CD1c-positive myeloid dendritic cell (primary cell): ENCODE results near the gene LRRC47.

Source experiments
- DNase-seq: peaks from one replicate; pipeline ENCODE4 v3.0.0-alpha.2; 2016; ENCODE audit errors: extremely low spot score

Gene LRRC47

DNA sequence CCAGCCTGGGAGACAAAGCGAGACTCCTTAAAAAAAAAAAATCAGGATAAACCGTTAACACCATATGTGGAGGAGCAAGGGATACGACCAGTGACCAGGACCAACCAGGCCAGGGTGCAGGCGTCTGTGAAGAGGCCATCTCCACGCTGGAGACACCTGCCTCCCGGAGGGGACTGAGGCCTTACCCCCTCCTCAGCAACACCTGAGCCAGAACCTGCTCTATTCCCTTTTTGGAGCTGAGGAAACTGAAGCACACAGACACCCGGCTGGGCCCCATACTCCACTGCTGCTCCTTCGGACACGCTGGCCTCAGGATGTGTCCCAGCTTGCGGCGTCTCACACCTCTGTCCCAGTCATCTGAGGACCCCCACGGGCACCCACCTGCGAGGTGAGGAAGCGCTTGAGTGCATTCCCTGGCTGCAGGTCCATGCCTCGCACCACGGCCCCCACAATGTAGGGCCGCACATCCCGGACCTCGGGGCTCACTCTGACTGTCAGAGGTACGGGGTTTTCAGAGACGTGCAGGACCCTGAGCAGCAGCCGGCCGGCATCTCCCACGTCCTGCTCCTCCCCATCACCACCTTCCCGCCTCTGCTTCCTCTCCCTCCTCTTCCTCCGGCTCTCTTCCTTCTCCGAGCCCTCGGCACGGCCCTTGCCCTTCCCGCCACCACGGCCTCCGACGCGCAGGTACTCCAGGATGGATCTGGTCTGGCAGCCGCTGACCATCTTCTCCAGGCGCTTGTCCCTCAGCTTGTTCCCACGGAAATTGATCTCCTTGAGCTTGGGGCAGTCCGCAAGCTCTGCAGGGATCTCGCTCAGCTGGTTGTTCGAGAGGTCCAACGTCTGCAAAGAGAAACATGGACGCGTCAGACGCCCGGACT is 9.6 kb downstream of the LRRC47 start:
- DNase-seq = no peak

DNA sequence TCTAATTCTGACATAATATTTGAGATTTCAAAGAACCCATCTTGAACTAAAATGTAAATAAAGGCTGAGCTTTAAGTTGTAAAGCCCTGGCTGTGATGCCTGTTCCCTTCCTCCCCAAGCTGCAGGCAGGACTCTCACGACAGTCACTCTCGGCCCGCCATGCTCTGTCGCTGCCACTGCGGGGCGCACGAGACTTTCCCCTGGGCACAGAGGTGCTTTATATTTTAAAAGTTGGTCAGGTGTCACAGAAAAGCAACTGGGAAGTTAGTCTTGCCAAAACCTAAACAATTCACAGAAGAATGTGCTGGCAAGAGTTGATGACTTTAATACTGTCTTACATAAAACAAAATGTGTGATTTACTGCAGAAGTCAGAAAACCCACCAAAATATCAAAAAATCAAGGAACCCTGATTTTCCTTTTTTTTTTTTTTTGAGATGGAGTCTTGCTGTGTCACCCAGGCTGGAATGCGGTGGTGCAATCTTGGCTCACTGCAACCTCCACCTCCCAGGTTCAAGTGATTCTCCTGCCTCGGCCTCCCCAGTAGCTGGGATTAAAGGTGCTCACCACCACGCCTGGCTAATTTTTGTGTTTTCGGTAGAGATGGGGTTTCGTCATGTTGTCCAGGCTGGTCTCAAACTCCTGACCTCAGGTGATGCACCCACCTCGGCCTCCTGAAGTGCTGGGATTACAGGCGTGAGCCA is 10.7 kb downstream of the LRRC47 start:
- no peak for DNase-seq

DNA sequence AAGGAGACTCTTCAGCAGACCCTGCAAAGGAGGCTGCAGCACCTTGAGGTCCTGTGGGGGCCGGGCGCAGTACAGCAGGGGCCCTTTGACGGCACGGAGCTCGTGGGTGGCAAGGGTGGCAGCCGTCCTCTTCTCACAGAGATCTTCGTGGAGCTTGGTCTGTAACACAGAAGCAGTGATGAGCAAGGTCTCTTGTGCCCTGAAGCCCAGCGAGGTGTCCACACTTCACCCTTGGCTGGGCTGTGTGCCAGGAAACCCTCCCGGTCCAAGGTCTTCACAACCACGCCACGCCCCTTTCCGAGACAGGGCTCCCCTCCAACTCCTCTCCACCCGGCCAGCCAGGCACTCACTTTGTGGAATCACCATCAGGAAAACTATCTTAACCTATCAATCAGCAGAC is 11.3 kb downstream of the LRRC47 start:
- DNase-seq = no peak

DNA sequence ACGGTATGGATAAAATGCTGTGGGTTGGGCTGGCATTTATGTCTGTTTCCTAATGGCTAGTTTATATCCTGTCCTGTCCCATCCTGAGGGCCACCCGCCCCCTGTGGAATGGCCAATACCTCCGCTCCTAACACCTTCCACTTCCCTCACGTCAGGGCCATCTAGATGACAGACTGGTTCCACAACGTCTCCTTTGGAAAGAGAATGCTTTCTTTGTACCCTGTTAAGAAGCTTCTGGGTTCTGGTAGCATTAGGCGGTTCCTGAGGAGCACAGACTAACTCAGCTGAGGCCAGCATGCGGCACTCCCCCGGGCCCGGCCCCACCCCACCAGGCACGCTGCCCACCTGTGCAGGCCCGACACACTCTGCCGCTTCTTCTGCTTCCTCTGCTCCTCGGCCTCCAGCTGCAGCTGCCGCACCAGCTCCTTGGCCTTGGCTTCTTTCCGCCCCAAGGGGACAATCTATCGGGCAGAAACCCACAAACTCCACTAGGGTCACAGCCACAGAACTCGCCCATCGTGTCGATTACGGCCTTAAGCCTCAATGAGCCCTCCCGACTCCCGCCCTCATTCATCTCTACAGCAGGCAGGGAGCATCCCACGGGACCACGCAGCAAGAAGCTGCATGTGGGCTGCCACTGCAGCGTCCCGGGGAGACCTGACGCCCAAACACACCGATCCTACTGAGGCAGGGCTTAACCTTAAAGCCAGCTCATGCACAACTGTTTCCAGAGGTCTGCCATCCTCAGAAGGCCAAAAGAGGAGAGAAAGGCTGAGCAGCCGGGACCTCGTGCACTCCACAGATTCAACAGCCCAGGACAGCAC is 12.4 kb downstream of the LRRC47 start:
- DNase-seq = no peak

DNA sequence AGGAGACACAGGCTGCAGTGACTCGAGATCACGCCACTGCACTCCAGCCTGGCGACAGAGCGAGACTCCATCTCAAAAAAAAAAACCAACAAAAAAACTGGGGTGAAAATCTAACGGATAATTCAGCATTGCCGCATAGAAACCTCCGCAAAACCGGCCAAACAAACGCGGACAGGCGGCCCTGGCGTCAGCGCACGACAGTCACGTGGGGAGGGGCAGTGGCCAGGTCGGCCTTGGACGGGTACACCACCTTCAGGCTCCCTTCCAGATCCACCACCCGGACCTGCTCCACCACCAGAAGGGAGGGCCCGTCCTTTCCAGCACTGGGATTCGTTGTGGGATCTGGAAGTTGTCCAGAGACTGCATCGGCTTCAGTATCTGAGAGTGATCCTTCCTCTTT is 15.4 kb downstream of the LRRC47 start:
- no peak for DNase-seq

DNA sequence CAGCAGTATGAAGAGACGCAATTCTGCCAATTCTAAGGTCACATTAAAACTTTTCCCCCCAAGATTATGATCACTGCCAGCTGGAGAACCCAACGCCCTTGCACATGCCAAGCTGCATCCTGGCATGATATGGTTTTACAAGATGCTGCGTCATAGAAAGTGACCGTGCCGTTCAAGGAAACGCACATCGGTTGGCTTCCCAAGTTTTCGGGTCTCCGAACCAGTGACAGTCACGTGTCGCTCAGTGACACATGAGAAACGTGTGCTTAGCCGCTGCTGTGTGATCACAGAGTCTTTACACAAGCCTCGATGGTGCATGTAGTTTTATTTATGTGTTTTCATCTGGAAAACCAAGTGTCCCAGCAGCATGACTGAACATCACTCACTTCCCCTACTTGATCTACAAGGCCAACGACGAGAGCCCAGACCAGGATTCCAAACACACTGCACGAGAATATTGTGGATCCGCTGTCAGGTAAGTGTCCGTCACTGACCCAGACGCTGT is 16.3 kb downstream of the LRRC47 start:
- no peak for DNase-seq

DNA sequence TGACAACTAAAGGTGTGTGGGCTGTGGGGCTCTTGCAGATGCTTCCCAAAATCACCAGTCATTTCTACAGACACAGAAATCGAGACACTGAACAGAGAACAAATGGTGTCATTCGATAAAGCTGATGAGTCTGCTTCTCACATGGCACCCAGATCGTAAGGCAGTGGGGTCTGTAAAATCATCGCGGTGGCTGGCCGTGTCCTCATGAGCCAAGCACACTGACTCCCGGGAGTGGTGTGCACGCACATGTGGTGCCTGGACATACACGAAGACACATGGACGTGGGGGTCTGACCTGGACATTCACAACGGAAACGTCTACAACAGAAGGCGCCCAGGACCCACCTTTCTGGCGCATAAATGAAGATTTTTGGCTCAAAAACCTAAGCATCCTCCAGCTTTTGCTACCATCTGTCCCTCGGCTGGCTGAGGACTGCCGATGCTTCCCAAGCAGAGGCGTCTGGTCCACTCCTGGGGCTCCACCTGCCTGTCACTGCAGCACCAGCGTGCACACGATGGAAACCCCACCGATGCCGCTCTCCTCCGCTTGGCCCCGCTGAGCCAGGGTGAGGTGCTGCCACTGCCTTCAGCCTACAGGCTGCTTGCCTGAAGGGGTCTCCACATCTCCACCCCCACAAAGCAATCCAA is 16.9 kb downstream of the LRRC47 start:
- DNase-seq = no peak

DNA sequence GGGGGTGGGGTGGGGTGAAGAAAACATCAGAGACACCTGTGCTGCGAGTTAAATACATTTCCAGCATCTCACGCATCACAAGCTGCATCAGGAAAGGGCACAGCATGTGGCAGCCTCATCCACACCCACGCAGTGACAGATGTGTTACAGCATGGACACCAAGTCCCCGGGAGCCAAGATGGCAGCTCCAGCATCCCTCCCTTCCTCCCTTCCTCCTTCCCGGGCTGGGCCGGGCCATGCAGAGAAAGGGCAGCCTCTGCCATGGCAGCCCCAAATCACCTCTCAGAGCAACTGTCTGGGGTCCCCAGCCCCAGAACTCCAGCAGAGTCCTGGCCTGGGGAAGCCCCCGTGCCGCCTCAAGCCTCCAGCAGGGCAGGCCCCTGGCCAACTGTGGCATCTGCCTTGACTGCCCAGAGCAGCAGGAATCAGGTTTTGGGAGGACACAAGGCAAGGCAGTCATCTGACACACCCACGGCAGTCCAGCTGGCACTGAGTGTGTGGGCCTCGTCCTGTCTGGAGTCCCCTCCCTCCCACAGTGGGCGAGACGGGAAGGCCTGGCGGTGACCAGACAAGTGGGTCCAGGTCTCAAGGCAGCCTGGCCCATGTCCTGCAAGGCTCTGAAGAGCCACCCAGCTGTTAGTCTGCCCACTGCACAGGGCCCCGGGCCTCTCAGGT is 17.6 kb downstream of the LRRC47 start:
- peak; percentile 29 for DNase-seq

DNA sequence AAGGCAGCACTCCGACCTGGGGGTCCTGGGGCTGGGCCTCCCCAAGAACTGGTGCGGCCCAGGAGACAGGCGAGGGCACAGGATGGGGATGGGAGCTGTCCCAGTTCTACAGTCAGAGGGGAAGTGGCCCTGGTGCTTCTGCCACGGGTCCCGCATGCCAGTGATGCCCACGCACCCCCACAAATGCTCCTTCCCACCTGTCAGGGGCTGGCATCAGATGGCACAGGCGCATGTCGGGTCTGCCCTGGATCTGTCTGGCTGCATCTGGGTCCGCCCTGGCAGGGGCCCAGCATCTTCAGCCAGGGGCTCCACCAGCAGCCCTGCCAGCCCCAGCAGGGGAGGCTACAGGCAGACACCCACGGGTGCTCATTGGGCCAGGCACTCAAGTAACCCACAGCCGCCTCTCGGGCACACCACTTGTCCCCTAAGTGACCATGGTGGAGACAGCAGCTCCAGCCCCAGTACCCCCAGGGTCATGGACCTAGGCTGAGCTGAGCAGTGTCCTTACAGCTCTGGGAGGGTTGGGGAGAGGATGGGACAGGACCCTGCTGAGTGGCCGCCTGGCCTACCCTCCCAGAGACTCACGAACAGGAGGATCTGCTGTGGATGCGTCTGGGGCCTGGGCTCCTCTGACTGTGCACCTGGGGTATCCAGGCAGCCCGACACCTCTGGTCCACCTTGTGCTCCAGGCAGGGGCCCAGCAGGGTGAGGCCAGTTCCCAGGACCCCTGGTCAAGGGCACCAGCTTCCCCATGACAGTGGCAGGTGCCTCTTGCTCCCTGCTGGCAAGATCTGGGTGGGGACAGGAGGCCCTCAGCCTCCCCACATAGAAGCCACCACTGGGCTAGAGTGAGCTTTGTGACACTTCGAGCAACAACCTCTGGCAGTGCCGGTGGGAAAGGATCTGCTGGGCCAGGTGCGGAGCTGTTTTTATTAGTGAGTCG is 18.4 kb downstream of the LRRC47 start:
- DNase-seq = no peak

DNA sequence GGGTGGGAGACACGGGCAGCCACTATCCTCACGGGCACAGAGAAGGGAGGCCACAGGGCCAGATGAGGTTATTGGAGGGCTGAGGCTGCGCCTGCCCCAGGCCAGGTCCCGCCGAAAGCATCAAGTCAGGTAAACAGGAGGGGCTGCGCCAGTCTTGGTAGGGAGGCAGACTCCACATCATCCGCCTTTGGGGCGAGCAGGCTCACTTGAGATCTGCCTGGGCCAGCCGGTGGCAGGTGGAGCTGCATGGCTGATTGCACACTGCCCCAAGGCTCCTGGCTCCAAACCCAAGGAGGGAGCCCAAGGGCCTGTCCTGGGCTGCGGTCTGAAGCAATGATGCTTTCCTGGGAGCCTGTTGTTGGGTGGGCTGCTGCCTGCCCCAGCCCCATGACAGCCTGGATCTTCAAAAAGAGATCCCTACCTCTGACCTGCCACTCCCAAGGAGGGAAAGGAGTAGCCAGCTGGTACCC is 19.2 kb downstream of the LRRC47 start:
- DNase-seq = no peak

DNA sequence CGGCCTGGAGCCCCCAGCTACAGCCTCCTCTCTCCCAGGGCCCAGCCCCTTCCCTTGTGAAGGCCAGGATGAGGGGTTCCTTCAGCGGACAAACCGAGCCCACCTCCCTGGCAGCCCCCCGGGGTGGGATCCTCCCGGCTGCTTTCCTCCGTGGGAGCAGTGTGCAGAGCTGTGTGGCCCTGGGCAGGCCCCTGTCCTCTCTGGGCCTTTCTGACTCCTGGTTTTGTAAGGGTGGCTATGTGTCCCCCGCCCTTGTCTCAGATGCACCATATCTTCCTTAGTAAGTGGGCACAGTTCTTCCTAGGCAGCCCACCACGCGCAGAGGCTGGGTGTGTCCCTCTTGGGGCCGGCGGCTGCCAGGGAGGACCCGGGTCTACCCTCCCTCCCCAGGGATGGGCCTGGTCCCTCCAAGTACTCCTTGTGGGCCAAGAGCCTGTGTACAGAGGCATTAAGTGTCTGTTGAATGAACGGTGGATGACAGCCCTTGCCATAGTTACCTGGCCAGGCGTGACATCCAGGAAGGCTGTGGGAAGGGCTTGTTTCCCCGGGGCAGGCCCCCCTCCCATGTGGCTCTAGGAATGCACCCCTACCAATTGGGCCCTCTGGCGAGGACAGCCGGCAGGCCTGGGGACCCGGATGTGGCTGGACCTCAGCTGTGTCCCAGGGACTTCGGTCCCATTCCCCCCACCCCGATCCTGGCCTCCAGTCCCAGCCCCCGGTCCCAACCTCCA is 19.9 kb downstream of the LRRC47 start:
- no peak for DNase-seq

DNA sequence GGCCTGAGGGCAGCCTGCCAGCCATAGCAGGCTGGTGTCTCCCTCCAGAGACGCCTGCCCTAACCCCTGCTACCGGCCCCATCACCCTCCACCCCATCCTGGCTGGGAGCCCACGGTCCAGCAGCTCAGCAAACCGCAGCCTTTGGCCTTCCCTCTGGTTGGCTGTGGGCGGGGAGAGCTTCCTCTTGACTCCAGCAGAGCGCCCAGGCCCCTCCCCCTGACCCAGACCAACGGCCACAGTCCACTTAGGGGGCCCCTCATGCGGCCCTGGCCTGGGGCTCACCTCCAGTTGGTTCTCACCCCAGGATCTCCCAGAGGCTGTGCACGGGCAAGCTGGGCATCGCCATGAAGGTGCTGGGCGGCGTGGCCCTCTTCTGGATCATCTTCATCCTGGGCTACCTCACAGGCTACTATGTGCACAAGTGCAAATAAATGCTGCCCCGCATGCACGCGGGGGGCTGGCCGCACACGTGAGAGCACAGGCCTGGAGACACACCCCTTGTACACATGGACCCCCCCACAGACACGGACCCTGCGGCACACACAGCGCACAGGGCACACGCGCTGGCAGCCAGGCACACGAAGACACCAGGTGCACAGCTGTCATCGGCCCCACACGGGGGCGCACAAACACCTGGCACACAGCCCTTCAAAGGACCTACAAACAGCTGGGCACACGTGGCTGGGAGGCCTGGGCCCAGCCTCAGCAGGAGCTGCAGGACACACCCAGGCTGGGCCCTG is 20.6 kb downstream of the LRRC47 start:
- peak; percentile 76 for DNase-seq

DNA sequence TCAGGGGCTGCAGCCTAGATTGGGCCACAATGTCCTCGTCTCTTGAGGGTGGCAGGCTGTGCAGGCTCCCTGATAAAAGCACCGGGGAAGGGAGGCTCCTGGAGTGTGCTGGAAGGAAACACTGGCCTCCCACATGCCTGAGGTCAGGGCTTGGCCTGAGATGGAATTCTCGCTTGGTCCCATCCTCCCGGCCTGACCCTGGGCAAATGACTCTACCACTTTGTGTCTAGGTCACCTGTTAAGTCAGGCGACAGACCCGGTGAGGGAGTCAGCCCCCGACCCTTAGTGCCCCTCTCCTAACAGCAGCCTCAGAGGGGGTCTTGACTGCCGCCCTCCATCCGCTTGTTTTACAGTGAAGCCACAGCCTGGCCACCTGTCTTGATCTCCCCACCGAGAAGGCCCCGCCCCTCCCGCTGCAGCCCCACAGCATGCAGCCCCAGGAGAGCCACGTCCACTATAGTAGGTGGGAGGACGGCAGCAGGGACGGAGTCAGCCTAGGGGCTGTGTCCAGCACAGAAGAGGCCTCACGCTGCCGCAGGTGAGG is 21.3 kb downstream of the LRRC47 start:
- no peak for DNase-seq

DNA sequence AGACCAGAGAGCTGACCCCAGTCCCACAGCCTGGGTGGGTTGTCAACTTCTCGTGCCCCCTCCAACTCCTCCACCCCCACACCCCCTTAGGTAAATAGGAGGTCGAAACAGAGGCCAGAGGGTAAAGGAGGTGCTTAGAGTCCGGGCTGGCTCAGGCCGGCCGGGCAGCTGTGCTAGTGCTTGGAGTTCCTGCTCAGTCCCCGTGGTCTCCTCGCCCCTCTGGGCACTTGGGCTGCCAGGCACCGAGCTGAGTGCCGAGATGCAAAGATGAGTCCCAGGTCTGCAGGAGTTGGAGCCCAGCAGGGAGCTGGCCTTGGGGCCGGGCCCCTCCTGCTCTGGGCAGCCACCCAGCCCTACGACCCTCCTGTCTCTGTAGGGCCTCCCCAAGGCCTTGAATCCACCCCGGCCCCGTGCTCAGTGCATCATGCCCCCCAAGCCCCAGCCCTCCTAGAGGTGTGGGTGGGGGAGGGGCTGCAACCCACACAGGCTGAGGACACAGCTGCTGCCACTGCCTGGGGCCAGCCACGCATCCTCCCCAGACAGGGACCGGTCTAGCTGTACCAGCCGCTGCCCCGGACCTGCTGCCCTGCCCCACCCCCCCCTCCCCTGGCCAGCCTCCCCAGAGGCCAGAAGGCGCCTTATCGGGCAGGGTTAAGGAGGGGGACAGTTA is 21.9 kb downstream of the LRRC47 start:
- DNase-seq = no peak

DNA sequence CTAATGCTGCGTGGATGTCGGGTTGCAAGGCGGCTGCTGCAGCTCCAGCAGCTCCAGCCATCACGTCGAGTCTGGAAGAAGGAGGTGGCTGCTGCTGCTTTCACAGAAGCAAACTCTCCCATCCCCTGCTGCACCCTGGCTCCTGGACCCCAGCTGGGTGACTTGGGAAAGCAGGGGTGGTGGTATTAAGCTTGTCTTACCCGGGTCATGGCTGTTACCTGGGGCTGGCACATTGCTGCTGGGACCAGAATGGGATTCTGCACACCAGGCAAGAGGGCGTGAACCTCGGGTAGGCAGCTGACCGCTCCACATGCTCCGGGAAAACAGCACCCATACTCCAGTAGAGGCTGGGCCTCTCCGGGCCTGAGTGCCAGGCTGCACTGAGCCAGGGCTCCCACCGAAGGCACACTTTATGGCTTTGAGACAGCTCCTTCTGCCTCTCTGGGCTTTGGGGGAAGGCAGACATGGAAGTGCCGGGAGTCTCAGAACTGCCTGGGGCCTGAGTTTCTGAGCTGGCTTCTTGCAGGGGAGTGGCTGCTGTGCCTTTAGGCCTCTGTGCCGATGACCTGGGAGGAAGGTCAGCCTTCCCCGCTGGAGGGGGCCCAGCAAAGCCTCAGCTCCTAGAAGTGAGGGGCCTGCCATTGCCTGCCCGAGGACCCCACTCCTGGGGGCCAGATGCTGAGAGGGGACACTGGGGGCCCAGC is 22.6 kb downstream of the LRRC47 start:
- DNase-seq = no peak

DNA sequence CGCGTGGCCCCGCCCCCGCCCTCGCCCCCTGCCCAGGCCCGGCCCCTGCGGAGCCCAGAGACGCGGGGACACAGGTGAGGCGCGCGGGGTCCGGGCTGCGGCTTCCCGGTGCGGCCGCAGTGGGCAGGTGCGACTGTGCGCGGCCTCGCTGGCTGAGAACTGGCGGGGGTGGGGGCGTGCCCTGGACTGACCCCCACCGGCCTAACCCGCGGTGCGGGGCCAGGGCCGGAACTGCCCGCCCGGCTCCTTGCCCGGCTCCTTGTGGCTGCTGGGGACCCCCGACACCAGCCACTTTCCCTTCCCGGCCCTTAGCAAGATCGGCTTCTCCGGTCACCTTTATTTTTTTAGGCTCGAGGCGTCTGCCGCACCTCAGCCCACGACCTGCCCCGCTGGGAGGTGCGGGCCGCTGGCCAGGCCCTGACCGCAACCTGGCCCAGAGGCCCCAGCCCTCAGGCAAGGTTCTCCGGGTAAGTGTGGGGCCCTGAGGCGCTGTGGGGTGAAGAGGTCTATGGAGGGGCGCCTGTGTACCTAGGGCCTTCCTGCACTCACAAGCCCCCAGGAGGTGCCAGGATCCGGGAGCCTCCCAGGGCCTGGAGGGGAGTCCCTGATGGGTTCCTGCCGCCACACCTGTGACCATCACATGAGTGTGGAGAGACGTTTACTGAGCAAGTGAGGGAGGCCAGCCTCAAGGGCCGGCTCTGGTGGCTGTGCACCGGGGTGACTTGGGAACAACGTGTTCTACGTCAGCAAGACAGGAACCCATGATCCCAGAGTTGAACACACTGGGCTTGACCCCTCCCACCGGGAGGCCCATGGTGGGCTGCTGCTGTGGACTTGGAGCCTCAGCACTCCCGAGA is 23.4 kb downstream of the LRRC47 start, which contains the start of gene SMIM1:
Gene SMIM1 (plus strand): TSS at position 35 of the 857 bp plus-strand sequence. CDS start 2,625 bp downstream, outside the sequence.
- DNase-seq = no peak
